Endothelial cell (in vitro differentiated cells): ENCODE results near the gene PCDHGA1. TPM values are rescaled to one million over a fixed set of nuclear protein-coding genes. Genes with fewer than 3 reads are reported as not detected.
"Not testable (repeated sequence)": the region's sequence is repeated elsewhere in the genome, so short reads cannot be mapped to it uniquely, and the experiment has no call there.

Experiments
- DNase-seq: peaks from one replicate; pipeline ENCODE4 v3.0.0; 2021; ENCODE audit warnings: low spot score
- H3K27ac Mint-ChIP-seq: one replicate; pipeline ENCODE4 v1.8.0; 2021; ENCODE audit warnings: mixed read lengths, inconsistent platforms; ENCODE audit not compliant: unreplicated experiment
- H3K27me3 Mint-ChIP-seq: one replicate; pipeline ENCODE4 v1.8.0; 2021; ENCODE audit warnings: mild to moderate bottlenecking, moderate library complexity, mixed read lengths, inconsistent platforms; ENCODE audit not compliant: unreplicated experiment
- H3K36me3 Mint-ChIP-seq: one replicate; pipeline ENCODE4 v1.8.0; 2021; ENCODE audit warnings: mild to moderate bottlenecking, low read depth, mixed read lengths, inconsistent platforms; ENCODE audit not compliant: unreplicated experiment
- H3K4me1 Mint-ChIP-seq: one replicate; pipeline ENCODE4 v1.8.0; 2021; ENCODE audit warnings: mild to moderate bottlenecking, mixed read lengths, inconsistent platforms; ENCODE audit not compliant: unreplicated experiment
- H3K4me3 Mint-ChIP-seq: one replicate; pipeline ENCODE4 v1.8.0; 2021; ENCODE audit warnings: mild to moderate bottlenecking, mixed read lengths, inconsistent platforms; ENCODE audit not compliant: unreplicated experiment
- H3K9me3 Mint-ChIP-seq: one replicate; pipeline ENCODE4 v1.8.0; 2021; ENCODE audit warnings: mixed read lengths, inconsistent platforms; ENCODE audit not compliant: unreplicated experiment
- total RNA-seq: library from RNA; stranded (reverse); fragmentation: NEBNext Ultra II Directional; extraction: Animal tissue kit (Norgen Biotek cat#: 25700); gene quantifications from one replicate; pipeline ENCODE4 v1.2.1, GENCODE V29; 2021; ENCODE audit not compliant: unreplicated experiment
- TF ChIP-seq, protein P1 (sequence below): fragments of 200-600 bp; sonication (generic); IDR thresholded peaks from one replicate; pipeline ENCODE4 v1.5.0; 2021; ENCODE audit warnings: antibody characterized with exemption; ENCODE audit not compliant: unreplicated experiment

PCDHGA1 gene
- total RNA-seq, 1 donor from 2014 or later, result 1.4 TPM

DNA sequence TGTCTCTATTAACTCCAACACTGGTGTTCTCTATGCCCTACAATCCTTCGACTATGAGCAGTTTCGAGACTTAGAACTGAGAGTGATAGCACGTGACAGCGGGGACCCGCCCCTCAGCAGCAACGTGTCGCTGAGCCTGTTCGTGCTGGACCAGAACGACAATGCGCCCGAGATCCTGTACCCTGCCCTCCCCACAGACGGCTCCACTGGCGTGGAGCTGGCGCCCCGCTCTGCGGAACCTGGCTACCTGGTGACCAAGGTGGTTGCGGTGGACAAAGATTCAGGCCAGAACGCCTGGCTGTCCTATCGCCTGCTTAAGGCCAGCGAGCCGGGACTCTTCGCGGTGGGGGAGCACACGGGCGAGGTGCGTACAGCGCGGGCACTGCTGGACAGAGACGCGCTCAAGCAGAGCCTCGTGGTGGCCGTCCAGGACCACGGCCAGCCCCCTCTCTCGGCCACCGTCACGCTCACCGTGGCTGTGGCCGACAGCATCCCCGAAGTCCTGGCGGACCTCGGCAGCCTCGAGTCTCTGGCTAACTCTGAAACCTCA, 92.5 kb downstream of the PCDHGA1 start:
- no peak for DNase-seq
- H3K4me1 Mint-ChIP-seq, result peaks cover 17% of the 10 kb centered on the region
- H3K9me3 Mint-ChIP-seq, result peaks cover 45% of the 10 kb centered on the region
- peaks cover 83% of the 10 kb centered on the region for H3K36me3 Mint-ChIP-seq
- peaks cover 24% of the 10 kb centered on the region for H3K27me3 Mint-ChIP-seq
- H3K27ac Mint-ChIP-seq, result no peak overlapping the region
- TF ChIP-seq, protein P1, sequence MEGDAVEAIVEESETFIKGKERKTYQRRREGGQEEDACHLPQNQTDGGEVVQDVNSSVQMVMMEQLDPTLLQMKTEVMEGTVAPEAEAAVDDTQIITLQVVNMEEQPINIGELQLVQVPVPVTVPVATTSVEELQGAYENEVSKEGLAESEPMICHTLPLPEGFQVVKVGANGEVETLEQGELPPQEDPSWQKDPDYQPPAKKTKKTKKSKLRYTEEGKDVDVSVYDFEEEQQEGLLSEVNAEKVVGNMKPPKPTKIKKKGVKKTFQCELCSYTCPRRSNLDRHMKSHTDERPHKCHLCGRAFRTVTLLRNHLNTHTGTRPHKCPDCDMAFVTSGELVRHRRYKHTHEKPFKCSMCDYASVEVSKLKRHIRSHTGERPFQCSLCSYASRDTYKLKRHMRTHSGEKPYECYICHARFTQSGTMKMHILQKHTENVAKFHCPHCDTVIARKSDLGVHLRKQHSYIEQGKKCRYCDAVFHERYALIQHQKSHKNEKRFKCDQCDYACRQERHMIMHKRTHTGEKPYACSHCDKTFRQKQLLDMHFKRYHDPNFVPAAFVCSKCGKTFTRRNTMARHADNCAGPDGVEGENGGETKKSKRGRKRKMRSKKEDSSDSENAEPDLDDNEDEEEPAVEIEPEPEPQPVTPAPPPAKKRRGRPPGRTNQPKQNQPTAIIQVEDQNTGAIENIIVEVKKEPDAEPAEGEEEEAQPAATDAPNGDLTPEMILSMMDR, result no peak
- H3K4me3 Mint-ChIP-seq, result peak overlapping the region; percentile 42

DNA sequence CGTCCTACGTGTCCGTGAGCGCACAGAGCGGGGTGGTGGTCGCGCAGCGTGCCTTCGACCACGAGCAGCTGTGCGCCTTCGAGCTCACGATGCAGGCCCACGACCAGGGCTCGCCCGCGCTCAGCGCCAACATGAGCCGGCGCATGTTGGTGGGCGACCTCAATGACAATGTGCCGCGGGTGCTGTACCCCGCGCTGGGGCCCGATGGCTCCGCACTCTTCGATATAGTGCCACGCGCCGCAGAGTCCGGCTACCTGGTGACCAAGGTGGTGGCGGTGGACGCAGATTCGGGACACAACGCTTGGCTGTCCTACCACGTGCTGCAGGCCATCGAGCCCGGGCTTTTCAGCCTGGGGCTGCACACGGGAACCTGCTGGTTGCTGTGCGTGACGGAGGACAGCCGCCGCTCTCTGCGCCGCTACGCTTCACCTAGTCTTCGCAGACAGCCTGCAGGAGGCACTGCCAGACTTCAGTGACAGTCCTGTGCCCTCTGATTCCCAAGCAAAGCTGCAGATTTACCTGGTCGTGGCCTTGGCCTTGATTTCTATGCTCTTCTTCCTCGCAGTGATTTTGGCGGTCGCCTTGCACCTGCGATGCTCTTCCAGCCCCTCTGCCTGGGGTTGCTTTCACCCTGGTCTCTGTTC, 97.6 kb downstream of the PCDHGA1 start:
- TF ChIP-seq, protein P1, result no peak
- Mint-ChIP-seq H3K4me3 (peak overlapping the region; percentile 88), H3K27me3 (peaks cover 13% of the 10 kb centered on the region), H3K36me3 (peaks cover 72% of the 10 kb centered on the region), H3K4me1 (peaks cover 2% of the 10 kb centered on the region), H3K27ac (peak overlapping the region; percentile 82), H3K9me3 (peaks cover 41% of the 10 kb centered on the region)
- no peak for DNase-seq

DNA sequence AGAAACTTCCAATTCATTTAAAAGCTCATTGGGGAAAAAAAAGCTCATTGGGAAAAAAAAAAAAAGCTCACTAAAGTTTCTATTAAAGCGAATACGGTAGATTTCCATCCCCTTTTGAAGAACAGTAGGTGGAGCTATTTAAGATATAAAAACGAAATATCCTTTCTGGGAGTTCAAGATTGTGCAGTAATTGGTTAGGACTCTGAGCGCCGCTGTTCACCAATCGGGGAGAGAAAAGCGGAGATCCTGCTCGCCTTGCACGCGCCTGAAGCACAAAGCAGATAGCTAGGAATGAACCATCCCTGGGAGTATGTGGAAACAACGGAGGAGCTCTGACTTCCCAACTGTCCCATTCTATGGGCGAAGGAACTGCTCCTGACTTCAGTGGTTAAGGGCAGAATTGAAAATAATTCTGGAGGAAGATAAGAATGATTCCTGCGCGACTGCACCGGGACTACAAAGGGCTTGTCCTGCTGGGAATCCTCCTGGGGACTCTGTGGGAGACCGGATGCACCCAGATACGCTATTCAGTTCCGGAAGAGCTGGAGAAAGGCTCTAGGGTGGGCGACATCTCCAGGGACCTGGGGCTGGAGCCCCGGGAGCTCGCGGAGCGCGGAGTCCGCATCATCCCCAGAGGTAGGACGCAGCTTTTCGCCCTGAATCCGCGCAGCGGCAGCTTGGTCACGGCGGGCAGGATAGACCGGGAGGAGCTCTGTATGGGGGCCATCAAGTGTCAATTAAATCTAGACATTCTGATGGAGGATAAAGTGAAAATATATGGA, 100.2 kb downstream of the PCDHGA1 start, which contains the start of gene PCDHGA12:
TSS of gene PCDHGA12 (plus strand) at position 176 of the 782 bp plus-strand sequence. CDS start at position 429, 253 bp downstream.
- Mint-ChIP-seq H3K36me3 (peaks cover 74% of the 10 kb centered on the region), H3K4me3 (peak within 1 kb of the TSS; percentile 85), H3K27me3 (peaks cover 10% of the 10 kb centered on the region), H3K4me1 (no peaks in the 10 kb centered on the region), H3K9me3 (peaks cover 45% of the 10 kb centered on the region), H3K27ac (peak within 1 kb of the TSS; percentile 27)
- DNase-seq, result no peak
- TF ChIP-seq, protein P1, result no peak

DNA sequence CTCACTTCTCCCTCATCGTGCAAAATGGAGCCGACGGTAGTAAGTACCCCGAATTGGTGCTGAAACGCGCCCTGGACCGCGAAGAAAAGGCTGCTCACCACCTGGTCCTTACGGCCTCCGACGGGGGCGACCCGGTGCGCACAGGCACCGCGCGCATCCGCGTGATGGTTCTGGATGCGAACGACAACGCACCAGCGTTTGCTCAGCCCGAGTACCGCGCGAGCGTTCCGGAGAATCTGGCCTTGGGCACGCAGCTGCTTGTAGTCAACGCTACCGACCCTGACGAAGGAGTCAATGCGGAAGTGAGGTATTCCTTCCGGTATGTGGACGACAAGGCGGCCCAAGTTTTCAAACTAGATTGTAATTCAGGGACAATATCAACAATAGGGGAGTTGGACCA, 101.0 kb downstream of the PCDHGA1 start:
- TF ChIP-seq, protein P1, result no peak

DNA sequence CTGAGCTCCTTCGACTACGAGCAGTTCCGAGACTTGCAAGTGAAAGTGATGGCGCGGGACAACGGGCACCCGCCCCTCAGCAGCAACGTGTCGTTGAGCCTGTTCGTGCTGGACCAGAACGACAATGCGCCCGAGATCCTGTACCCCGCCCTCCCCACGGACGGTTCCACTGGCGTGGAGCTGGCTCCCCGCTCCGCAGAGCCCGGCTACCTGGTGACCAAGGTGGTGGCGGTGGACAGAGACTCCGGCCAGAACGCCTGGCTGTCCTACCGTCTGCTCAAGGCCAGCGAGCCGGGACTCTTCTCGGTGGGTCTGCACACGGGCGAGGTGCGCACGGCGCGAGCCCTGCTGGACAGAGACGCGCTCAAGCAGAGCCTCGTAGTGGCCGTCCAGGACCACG, 102.0 kb downstream of the PCDHGA1 start:
- H3K27me3 Mint-ChIP-seq, DNase-seq, H3K4me1 Mint-ChIP-seq, H3K27ac Mint-ChIP-seq: not testable (repeated sequence)
- H3K4me3 Mint-ChIP-seq, result peak overlapping the region; percentile 84
- H3K9me3 Mint-ChIP-seq, result peaks cover 32% of the 10 kb centered on the region
- H3K36me3 Mint-ChIP-seq, result peaks cover 56% of the 10 kb centered on the region

More for the DNA sequence above, 101.0 kb downstream of the PCDHGA1 start:
- peak overlapping the region; percentile 84 for H3K4me3 Mint-ChIP-seq
- peaks cover 10% of the 10 kb centered on the region for H3K27me3 Mint-ChIP-seq
- peaks cover 39% of the 10 kb centered on the region for H3K9me3 Mint-ChIP-seq
- no peaks in the 10 kb centered on the region for H3K4me1 Mint-ChIP-seq
- no peak for DNase-seq
- H3K36me3 Mint-ChIP-seq, result peaks cover 66% of the 10 kb centered on the region
- H3K27ac Mint-ChIP-seq, result no peak overlapping the region

DNA sequence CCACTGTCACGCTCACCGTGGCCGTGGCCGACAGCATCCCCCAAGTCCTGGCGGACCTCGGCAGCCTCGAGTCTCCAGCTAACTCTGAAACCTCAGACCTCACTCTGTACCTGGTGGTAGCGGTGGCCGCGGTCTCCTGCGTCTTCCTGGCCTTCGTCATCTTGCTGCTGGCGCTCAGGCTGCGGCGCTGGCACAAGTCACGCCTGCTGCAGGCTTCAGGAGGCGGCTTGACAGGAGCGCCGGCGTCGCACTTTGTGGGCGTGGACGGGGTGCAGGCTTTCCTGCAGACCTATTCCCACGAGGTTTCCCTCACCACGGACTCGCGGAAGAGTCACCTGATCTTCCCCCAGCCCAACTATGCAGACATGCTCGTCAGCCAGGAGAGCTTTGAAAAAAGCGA, 102.4 kb downstream of the PCDHGA1 start:
- not testable (repeated sequence) for H3K27ac Mint-ChIP-seq, H3K4me1 Mint-ChIP-seq

More for the DNA sequence above, 102.4 kb downstream of the PCDHGA1 start:
- peak overlapping the region; percentile 85 for H3K4me3 Mint-ChIP-seq
- peaks cover 32% of the 10 kb centered on the region for H3K9me3 Mint-ChIP-seq
- H3K27me3 Mint-ChIP-seq, DNase-seq: not testable (repeated sequence)
- H3K36me3 Mint-ChIP-seq, result peaks cover 52% of the 10 kb centered on the region
